Measurements from ENCODE around the gene SMIM43.

SMIM43 gene

GRCh38 chr4:121783210-121783609, 18.2 kb upstream of the SMIM43 start:
- no peak for TF ChIP-seq CTCF (IDR thresholded peaks at IDR 0.05; ENCODE audit: borderline replicate concordance, insufficient read depth, low read depth, low read length)
- no peak overlapping the region for H3K4me3 ChIP-seq (ENCODE audit: low read depth, low read length)

- TF ChIP-seq CTCF (IDR thresholded peaks at IDR 0.05; ENCODE audit: borderline replicate concordance, insufficient read depth, low read depth, low read length) = no peak
- H3K4me3 ChIP-seq (ENCODE audit: low read depth, low read length) = no peak overlapping the region
These were observed 14.1 kb upstream of the SMIM43 start for GRCh38 chr4:121778991-121779628.

- TF ChIP-seq CTCF (IDR thresholded peaks at IDR 0.05; ENCODE audit: borderline replicate concordance, insufficient read depth, low read depth, low read length) = no peak
- H3K4me3 ChIP-seq (ENCODE audit: low read depth, low read length) = no peak overlapping the region
These were observed 12.7 kb upstream of the SMIM43 start for GRCh38 chr4:121777625-121778024.

- TF ChIP-seq CTCF (IDR thresholded peaks at IDR 0.05; ENCODE audit: borderline replicate concordance, insufficient read depth, low read depth, low read length) = no peak
- H3K4me3 ChIP-seq (ENCODE audit: low read depth, low read length) = no peak overlapping the region
These were observed 11.8 kb upstream of the SMIM43 start for GRCh38 chr4:121776610-121777401.

- no peak overlapping the region for H3K4me3 ChIP-seq (ENCODE audit: low read depth, low read length)
- no peak for TF ChIP-seq CTCF (IDR thresholded peaks at IDR 0.05; ENCODE audit: borderline replicate concordance, insufficient read depth, low read depth, low read length)
These were observed 8.9 kb upstream of the SMIM43 start for GRCh38 chr4:121773883-121774282.

GRCh38 chr4:121771869-121772268, 6.9 kb upstream of the SMIM43 start:
- H3K4me3 ChIP-seq (ENCODE audit: low read depth, low read length) = no peak overlapping the region
- TF ChIP-seq CTCF (IDR thresholded peaks at IDR 0.05; ENCODE audit: borderline replicate concordance, insufficient read depth, low read depth, low read length) = no peak

GRCh38 chr4:121769341-121769740, 4.4 kb upstream of the SMIM43 start:
- H3K4me3 ChIP-seq (ENCODE audit: low read depth, low read length) = no peak overlapping the region
- no peak for TF ChIP-seq CTCF (IDR thresholded peaks at IDR 0.05; ENCODE audit: borderline replicate concordance, insufficient read depth, low read depth, low read length)
